Measurements from ENCODE around the gene SPTBN5.

SPTBN5 gene

GRCh38 chr15:41926185-41927056 is 32.6 kb upstream of the SPTBN5 start:
- no peak for DNase-seq

GRCh38 chr15:41925086-41925608 is 31.3 kb upstream of the SPTBN5 start:
- no peak for DNase-seq

- DNase-seq = no peak
Observed at GRCh38 chr15:41923401-41923997, 29.6 kb upstream of the SPTBN5 start.

GRCh38 chr15:41922353-41922752 is 28.5 kb upstream of the SPTBN5 start:
- no peak for DNase-seq

GRCh38 chr15:41921639-41922038 is 27.8 kb upstream of the SPTBN5 start:
- no peak for DNase-seq

- no peak for DNase-seq
Observed at GRCh38 chr15:41921167-41921566, 27.3 kb upstream of the SPTBN5 start.

GRCh38 chr15:41919954-41920538 is 26.2 kb upstream of the SPTBN5 start:
- DNase-seq = no peak

- DNase-seq = no peak
Observed at GRCh38 chr15:41919201-41919820, 25.5 kb upstream of the SPTBN5 start.

- no peak for DNase-seq
Observed at GRCh38 chr15:41918506-41919126, 24.8 kb upstream of the SPTBN5 start.

GRCh38 chr15:41917767-41918430 is 24.0 kb upstream of the SPTBN5 start:
- no peak for DNase-seq

- no peak for DNase-seq
Observed at GRCh38 chr15:41915255-41915994, 21.6 kb upstream of the SPTBN5 start.

GRCh38 chr15:41914411-41914810 is 20.6 kb upstream of the SPTBN5 start:
- DNase-seq = no peak

GRCh38 chr15:41913256-41913655 is 19.4 kb upstream of the SPTBN5 start:
- no peak for DNase-seq

- no peak for DNase-seq
Observed at GRCh38 chr15:41911691-41912345, 18.0 kb upstream of the SPTBN5 start.

GRCh38 chr15:41908736-41909461 is 15.0 kb upstream of the SPTBN5 start:
- DNase-seq = no peak

GRCh38 chr15:41907141-41907540 is 13.3 kb upstream of the SPTBN5 start:
- DNase-seq = no peak

- no peak for DNase-seq
Observed at GRCh38 chr15:41906608-41907007, 12.8 kb upstream of the SPTBN5 start.

- no peak for DNase-seq
Observed at GRCh38 chr15:41905036-41905793, 11.4 kb upstream of the SPTBN5 start.

GRCh38 chr15:41904541-41905005 is 10.7 kb upstream of the SPTBN5 start:
- DNase-seq = peak; percentile 52
